Astrocyte (in vitro differentiated cells and primary cell): ENCODE results near the gene PURB.

Experiments
- EZH2 ChIP-seq: IDR thresholded peaks from 2 replicates; pipeline ENCODE4 v1.6.1; 2012; ENCODE audit warnings: mild to moderate bottlenecking, low read length, inconsistent platforms; ENCODE audit not compliant: insufficient read depth
- TF ChIP-seq, protein P1 (sequence below): IDR thresholded peaks from 2 replicates; pipeline ENCODE4 v1.5.1; 2011; ENCODE audit warnings: low read depth, mild to moderate bottlenecking, inconsistent platforms, low read length, moderate library complexity; ENCODE audit not compliant: insufficient read depth

GRCh38 chr7:44914992-44915607, 29.8 kb upstream of the PURB start:
- TF ChIP-seq, protein P1, sequence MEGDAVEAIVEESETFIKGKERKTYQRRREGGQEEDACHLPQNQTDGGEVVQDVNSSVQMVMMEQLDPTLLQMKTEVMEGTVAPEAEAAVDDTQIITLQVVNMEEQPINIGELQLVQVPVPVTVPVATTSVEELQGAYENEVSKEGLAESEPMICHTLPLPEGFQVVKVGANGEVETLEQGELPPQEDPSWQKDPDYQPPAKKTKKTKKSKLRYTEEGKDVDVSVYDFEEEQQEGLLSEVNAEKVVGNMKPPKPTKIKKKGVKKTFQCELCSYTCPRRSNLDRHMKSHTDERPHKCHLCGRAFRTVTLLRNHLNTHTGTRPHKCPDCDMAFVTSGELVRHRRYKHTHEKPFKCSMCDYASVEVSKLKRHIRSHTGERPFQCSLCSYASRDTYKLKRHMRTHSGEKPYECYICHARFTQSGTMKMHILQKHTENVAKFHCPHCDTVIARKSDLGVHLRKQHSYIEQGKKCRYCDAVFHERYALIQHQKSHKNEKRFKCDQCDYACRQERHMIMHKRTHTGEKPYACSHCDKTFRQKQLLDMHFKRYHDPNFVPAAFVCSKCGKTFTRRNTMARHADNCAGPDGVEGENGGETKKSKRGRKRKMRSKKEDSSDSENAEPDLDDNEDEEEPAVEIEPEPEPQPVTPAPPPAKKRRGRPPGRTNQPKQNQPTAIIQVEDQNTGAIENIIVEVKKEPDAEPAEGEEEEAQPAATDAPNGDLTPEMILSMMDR = no peak
- TF ChIP-seq EZH2 = no peak
